Upper lobe of left lung (tissue), 4 donors: Measurements from ENCODE around the gene DYNC2H1.

Experiments used
- CTCF ChIP-seq, 6 experiments: fragments of 450-650 bp in 4 of 6; fragments of 200-600 bp in 2 of 6; sonication (generic) in 2 of 6; IDR thresholded peaks; one replicate each; pipeline ENCODE4 v1.5.1; 2016 to 2019; ENCODE audit warnings: antibody characterized with exemption in 6 of 6
- EP300 ChIP-seq, 4 donors: sonication (generic); formaldehyde crosslinking; IDR thresholded peaks; one replicate each; pipeline ENCODE4 v1.5.1; 2017; ENCODE audit warnings: antibody characterized with exemption in 4 of 4, control low read depth in 2 of 4
- POLR2A ChIP-seq, 4 donors: fragments of 450-650 bp; IDR thresholded peaks; one replicate each; pipeline ENCODE4 v1.5.1; 2016 to 2017; ENCODE audit warnings: antibody characterized with exemption in 4 of 4, mild to moderate bottlenecking in 2 of 4
- POLR2AphosphoS5 ChIP-seq, 2 donors: sonication (generic); formaldehyde crosslinking; IDR thresholded peaks; one replicate each; pipeline ENCODE4 v1.5.1; 2017; ENCODE audit warnings: antibody characterized with exemption in 2 of 2

- no peak for TF ChIP-seq CTCF (IDR thresholded peaks at IDR 0.05)
- no peak for TF ChIP-seq POLR2A (IDR thresholded peaks at IDR 0.05)
- TF ChIP-seq EP300 (IDR thresholded peaks at IDR 0.05): no peak
- no peak for TF ChIP-seq POLR2AphosphoS5 (IDR thresholded peaks at IDR 0.05)
Measured at GRCh38 chr11:103234974-103235373, 125.7 kb downstream of the DYNC2H1 start.
